BJ (cell line): Measurements from ENCODE around the gene EIF4G1. TPM values are rescaled to one million over a fixed set of nuclear protein-coding genes. Genes with fewer than 3 reads are reported as not detected.

Experiments
- CTCF ChIA-PET: fragments of 350-600 bp; formaldehyde crosslinking; extraction: SDS; loops from one replicate; lab custom pipeline; 2021; ENCODE audit warnings: antibody characterized with exemption, inconsistent platforms; lab: Yijun Ruan, JAX
- POLR2A ChIA-PET: fragments of 300-600 bp; sonication (Branson Sonifier 250); formaldehyde crosslinking; extraction: SDS; loops from one replicate; lab custom pipeline; 2021; ENCODE audit warnings: antibody characterized with exemption; lab: Charles Lee
- DNase-seq: peaks from one replicate; pipeline ENCODE4 v3.0.0-alpha.2; 2011; ENCODE audit warnings: low read depth
- H3K27me3 ChIP-seq: 2 replicates; pipeline ENCODE4 v1.6.0; 2011; ENCODE audit warnings: low read length; ENCODE audit not compliant: control insufficient read depth, insufficient read depth
- H3K36me3 ChIP-seq: 2 replicates; pipeline ENCODE4 v1.5.1; 2011; ENCODE audit warnings: low read length; ENCODE audit not compliant: control insufficient read depth, insufficient read depth
- H3K4me3 ChIP-seq: 2 replicates; pipeline ENCODE4 v1.5.1; 2011; ENCODE audit warnings: low read depth, mild to moderate bottlenecking, control low read depth, low read length
- polyA plus RNA-seq: library from polyadenylated mRNA; depleted of rRNA; stranded (reverse); fragments of >200 nt; gene quantifications from 2 replicates; pipeline ENCODE4 v1.2.3, GENCODE V29; 2011
- TF ChIP-seq, protein P1 (sequence below): IDR thresholded peaks from 2 replicates; pipeline ENCODE4 v1.5.1; 2011; ENCODE audit warnings: low read depth, mild to moderate bottlenecking, control low read depth, inconsistent platforms, low read length, moderate library complexity; ENCODE audit not compliant: insufficient read depth

The EIF4G1 gene
- polyA plus RNA-seq, 1 experiment = 370 TPM

DNA sequence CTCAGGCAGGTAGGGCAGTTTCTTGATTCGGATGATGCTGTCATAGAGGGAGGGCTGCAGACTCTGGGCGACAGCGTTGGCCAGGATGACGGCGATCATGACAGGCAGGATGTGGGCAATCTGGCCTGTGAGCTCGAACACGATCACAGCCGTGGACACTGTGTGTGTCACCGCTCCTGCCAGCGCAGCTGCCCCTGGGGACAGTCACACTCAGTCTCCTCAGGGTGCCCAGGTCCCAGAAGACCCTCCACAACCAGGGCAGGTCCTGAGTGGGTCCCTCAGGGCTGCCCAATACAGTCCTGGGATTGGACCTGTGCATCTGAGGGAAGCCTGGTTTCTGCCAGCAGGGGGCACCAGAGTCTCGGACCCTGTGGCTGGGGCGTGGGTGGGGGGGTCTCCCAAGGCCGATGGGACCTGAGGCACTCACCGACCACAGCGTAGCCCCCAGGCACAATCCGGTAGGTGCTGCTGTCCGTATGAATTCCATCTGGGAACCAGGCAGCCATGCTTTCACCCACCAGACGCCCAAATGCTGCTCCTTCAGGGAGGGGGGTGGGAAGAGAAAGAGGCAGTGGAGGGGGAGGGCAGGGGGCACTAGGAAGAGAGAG lies 39.8 kb downstream of the EIF4G1 start:
- H3K27me3 ChIP-seq = no peaks in the 10 kb centered on the region
- no peak for DNase-seq
- CTCF ChIA-PET = interaction anchor here (0.5 to 4.9 kb wide), 13 partner anchors 13 to 1262 kb away, joined by 3 to 65 read pairs (median 4); partner anchors contain the start of genes ABCC5 and FAM131A
- H3K36me3 ChIP-seq = peaks cover 7% of the 10 kb centered on the region
- POLR2A ChIA-PET = no interaction called here
- no peak overlapping the region for H3K4me3 ChIP-seq
- TF ChIP-seq, protein P1, sequence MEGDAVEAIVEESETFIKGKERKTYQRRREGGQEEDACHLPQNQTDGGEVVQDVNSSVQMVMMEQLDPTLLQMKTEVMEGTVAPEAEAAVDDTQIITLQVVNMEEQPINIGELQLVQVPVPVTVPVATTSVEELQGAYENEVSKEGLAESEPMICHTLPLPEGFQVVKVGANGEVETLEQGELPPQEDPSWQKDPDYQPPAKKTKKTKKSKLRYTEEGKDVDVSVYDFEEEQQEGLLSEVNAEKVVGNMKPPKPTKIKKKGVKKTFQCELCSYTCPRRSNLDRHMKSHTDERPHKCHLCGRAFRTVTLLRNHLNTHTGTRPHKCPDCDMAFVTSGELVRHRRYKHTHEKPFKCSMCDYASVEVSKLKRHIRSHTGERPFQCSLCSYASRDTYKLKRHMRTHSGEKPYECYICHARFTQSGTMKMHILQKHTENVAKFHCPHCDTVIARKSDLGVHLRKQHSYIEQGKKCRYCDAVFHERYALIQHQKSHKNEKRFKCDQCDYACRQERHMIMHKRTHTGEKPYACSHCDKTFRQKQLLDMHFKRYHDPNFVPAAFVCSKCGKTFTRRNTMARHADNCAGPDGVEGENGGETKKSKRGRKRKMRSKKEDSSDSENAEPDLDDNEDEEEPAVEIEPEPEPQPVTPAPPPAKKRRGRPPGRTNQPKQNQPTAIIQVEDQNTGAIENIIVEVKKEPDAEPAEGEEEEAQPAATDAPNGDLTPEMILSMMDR = peak; percentile 88

DNA sequence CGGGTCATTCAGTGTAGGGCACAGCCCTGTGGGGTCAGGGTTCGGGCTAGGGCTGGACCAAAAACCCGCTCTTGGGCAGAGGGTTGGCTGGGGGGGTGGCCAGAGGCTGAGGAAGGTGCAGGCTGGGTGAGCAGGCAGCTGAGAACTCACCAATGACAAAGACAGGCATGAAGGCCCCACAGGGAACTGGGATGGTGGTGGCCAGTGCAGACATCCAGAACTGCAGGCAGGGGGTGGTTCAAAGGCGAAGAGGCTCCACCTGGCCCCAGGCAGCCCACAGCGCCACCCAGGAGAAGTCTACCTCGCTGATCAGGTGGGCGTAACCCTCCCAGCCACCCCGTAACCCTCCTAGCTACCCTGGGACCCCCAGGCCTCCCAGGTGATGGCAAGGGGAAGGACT lies 40.3 kb downstream of the EIF4G1 start:
- peaks cover 7% of the 10 kb centered on the region for H3K36me3 ChIP-seq
- CTCF ChIA-PET = interaction anchor here (0.6 to 4.9 kb wide), 7 partner anchors 13 to 1262 kb away, joined by 3 to 65 read pairs (median 4); partner anchors contain the start of gene FAM131A
- no peaks in the 10 kb centered on the region for H3K27me3 ChIP-seq
- no peak overlapping the region for H3K4me3 ChIP-seq
- POLR2A ChIA-PET = no interaction called here
- TF ChIP-seq, protein P1 = no peak
- no peak for DNase-seq

DNA sequence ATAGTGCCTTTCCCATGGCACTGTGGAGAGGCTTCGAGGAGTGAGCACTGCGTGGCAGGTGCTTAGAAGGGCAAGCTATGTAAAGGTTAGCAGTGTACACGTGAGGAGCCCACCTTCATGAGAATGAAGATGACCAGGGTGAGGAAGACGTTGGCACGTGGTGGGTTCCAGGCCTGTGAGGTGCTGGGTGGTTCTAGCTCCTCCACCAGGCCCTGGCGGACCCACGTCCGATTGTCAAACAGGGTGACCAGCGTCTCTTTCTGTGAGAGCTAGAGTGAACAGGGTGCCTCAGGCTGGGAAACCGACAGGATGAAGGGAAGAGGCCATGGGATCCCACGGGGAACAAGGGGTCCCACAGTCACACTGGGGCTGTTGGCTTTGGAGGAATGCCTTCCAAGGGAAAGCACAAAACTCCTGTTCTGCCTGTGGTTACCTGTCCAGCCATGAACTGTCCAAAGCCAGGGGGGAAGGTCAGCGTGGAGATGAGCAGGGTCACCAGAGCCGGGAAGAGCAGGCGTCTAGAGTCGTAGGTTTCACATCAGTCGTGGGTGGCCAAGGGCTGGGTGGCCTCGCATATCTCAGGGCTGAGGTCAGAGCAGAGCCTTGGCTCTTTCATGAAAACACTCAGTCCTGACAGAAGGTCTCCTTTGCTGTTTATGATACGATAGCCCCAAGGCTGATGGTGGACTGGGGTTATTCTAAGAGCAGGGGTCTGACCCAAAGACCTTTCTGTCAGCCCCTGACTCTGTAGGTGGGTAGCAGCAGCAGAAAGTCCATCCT lies 41.0 kb downstream of the EIF4G1 start:
- DNase-seq = no peak
- no peaks in the 10 kb centered on the region for H3K27me3 ChIP-seq
- POLR2A ChIA-PET = no interaction called here
- TF ChIP-seq, protein P1 = no peak
- CTCF ChIA-PET = interaction anchor here (0.6 to 4.9 kb wide), 6 partner anchors 14 to 1261 kb away, joined by 3 to 65 read pairs (median 8); partner anchors contain the start of gene FAM131A
- H3K4me3 ChIP-seq = no peak overlapping the region
- H3K36me3 ChIP-seq = peaks cover 7% of the 10 kb centered on the region

DNA sequence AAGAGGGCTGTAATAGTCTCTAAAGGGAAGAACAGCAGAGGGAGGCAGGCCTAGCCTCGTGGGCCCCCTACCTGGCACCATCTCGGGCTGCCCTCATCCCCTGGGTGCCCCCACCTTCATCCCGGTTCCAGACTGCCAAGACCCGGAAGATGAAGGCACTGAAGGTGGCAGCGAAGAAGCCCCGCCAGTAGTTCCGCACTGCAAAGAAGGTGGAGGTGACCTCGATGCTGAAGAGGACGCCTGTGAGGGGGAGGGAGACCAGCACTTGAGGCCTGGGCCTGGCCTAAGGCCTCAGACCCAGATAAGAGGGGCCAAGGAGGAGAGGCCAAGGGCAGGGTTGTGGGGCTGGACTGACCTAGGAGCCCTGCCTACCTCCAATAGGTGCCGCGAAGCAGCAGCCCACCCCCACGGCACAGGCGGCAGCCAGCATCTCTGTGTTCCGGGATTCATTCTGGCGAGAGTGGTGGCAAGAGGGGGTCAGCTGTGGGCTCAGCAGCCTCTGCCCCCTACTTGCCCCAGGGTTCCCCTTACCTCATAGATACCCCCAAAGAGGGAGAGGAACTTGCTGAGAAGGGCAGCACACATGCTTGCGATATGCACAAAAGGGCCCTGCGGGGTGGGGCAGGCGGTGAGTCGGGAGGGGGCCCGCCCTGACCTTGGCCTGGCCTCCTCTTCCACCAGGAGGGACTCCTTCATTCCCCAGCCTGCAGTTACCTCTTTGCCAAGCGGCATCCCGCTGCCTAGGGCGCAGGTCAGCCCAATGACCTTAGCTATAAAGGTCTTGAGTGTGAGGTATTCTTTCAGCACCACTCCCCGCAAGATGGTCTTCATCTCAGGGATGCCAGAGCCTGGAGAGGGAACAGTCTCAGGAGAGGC lies 43.1 kb downstream of the EIF4G1 start:
- CTCF ChIA-PET = no interaction called here
- no peaks in the 10 kb centered on the region for H3K27me3 ChIP-seq
- POLR2A ChIA-PET = no interaction called here
- H3K36me3 ChIP-seq = peaks cover 7% of the 10 kb centered on the region
- TF ChIP-seq, protein P1 = no peak
- no peak for DNase-seq
- H3K4me3 ChIP-seq = no peak overlapping the region
